Stimulated activated CD4-positive, alpha-beta T cell treated with anti-CD3 and anti-CD28 coated beads, Interleukin-15, amount 100 ng/mL, for 24 hours (primary cell): Measurements from ENCODE around the gene LIF.

Experiments
- DNase-seq: peaks from one replicate; pipeline ENCODE4 v3.0.0-alpha.2; 2020

Gene LIF

DNA sequence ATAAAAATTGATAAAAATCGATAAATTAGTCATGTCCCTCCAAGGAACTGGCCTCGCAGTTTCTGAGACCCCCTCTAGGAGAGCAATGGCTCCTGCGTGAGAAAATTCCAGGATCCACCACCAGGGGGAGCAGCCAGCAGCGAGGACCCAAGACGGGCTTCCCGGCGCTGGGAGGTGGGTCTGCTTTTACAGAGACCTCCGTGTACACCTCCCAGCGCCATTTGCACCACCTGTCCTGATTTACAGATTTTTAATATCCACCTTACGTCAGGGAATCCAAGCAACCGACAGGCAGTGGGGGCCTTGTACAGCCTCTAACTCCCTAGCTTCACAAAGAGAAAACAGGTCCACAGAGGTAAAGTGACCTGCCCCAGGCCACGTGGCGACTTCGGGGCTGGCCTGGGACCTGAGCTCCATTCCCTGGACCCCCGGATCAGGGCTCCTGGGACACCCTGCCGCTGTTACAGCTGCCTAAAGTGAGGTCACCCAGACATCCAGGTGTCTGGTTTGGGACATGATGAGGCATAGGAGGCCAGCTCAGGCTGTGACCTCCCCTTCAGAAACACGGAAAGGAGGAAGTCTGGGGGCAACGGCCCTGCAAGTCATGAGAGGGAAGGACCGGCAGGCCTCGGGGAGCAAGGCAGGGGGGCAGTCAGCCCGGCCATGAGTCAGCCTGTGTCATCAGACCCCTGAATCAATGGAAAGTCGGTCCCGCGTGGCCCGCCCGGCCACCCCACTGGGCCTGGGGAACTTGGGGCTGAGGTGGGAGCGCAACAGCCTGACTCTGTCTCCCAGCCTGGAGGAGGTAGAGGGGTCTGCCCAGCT, 16.6 kb upstream of the LIF start:
- peak; percentile 89 for DNase-seq

DNA sequence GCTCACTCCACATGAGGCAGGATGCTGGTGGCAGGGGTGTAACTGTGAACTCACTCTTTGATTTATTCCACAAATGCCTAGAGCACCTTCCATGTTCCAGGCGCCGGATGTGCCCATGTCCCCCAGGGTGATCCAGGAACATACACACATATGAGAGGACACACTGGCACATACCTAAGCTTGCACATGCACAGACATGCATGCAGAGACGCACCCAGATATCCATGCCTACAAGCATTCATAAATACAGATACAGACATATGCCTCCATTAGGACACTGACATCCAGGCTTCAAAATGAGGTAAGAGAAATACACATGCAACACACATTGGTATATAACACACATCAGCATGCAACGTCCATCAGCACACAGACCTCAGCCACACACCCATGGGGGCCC, 15.6 kb upstream of the LIF start:
- no peak for DNase-seq

DNA sequence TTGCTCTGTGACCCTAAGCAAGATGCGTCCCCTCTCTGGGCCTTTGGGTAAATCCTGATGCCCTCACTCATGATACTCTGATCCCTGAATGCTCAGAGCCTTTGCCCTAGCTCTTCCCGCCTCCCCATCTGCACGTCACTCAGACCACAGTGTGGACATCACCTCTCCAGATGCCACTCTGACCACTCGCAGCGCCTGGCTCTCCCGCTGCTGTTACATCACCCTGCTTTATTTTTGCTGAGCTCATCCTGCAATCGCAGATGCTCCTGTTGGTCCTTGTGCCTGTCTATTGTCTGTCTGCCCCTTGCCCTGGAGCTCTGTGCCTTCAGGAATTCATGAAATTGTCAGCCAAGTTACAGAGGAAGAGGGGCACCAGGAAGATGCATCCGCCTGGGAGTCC, 14.6 kb upstream of the LIF start:
- no peak for DNase-seq

DNA sequence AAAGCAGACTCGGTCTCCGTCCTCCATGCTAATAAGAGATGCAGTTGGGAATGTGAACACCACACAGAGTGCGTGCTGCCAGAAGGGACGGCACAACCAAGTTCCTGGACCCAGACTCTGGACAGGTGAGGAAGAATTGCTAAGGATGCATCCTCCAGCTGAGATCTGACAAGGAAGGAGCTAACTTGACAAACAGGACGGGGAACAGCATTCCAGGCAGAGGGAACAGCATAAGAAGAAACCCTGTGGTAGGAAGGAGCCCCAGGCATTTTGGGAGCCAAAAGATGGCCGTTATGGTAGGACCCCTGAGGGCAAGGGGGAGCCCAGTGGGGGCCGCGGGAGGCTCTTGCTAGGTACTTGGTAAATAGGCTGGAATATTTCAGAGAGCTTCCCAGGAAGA, 14.1 kb upstream of the LIF start:
- DNase-seq = no peak

DNA sequence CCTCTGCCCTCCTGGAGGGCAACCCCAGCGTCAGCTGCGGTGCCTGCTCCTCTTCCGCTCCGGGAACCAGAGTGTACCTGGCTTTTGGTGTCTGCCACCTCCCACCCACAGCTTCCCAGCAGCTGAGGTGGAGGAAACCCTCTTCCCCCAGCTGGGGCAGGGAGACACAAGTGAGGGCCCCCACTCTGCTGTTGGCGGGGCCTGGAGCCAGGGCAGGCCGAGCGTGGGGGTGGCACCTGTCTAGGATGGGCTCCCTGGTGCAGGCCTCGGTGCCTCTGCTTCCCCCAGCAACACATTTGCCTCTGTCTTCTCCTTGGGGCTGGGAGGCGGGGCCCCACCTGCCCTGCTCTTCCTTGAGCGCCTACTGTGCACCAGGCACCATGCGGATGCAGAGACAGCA, 13.7 kb upstream of the LIF start:
- no peak for DNase-seq

DNA sequence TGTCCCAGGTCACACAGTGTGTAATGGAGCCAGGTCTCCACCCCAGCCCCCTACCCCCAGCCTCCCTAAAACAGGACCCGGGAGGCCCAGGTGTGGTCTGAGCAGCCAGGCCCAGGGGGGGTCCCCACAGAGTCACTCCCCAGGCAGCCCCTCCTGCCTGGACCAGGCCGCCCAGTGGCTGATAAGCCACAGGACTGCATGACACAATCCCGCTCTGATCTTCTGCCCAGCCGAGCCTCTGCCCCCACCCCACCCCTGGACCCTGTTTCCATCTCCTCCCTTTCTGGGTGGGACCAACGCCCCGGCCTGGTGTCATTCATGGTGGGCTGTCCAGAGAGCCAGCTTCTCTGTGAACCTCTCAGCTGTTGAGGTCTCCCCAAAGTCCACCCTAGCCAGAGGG, 7.8 kb upstream of the LIF start:
- no peak for DNase-seq

DNA sequence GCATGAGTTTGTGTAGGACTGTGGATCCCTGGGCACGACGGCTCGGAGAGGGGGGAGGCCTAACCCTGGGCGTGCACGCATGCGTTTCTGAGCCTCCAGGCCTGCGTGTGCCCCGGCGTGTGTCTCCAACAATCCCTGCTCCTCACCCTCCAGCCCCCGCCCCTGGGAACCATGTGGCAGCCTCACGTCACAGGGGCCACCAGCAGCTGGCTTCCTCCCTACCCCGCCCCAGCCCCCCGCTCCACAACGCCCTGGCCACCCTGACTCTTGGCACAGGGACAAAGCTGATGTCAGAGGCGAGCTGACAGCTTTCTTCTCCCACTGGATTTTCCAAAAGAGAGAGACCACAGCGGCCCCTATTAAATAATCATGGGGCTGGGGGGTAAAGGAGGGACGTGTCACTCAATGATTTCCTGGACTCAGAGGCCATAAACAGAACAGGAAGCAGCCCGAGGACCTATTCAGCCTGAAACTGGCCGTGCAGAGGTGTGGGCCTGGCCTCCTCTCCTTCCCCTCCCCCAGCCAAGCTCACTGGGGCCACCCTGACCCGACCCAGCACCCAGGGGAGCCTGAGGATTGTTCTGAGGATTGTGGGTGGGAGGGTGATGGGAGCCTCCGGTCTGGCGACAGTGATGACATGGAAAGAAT, 6.8 kb upstream of the LIF start:
- DNase-seq = no peak

DNA sequence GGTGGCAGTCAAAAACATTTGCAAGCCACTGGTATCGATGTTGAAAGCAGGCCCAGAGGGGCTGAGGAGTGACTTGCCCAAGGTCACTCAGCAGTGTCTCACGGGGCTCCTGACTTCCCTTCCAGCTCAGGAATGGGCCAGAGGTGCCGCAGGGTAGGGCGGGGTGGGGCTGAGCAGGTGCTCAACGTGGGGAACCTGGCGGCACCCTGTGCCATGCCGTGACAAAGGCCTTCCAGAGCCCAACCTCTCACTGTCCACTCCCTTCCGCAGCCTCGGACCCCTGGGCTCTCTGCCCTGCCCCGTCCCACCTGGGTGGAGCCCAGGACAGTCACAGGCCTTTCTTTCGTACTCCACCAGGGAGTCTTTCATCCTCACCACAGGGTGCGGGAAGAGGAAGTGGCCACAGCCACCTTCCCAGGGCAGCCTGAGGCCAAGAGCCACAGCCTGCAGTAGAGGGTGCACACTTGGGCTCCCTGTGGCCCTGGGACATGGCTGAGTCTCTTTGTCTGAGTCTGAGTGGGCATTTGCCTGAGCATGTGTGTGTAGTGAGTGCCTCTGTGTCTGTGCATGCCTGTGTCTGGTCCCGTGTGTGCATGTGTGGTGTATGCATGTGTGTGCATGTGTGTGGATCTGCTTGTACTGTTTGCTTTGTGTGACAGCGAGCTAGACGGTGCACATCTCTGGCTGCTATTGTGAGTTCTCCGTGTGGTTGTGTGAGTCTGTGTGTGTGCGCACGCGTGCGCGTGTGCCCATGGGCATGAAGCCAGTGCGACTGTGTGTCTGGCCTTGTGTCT, 6.0 kb upstream of the LIF start:
- DNase-seq = no peak

DNA sequence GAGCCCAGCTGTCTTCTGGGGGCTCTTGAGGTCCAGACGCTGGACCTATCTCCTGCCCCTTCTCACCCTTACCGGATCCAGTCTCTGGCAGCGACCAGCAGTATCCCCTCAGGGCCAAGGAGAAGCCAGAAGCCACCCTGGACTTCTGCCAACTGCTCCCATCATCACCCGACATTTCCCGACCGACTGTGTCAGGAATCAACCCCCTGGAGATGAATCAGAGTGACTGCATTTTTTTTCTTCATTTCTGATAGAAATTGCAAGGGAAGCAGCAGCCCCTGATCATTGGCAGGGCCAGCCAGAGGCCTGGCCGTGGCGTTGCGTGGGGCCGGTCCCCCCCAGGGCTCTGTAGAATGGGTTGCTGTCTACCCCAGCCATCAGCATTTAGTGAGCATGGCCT, 5.2 kb upstream of the LIF start:
- no peak for DNase-seq

DNA sequence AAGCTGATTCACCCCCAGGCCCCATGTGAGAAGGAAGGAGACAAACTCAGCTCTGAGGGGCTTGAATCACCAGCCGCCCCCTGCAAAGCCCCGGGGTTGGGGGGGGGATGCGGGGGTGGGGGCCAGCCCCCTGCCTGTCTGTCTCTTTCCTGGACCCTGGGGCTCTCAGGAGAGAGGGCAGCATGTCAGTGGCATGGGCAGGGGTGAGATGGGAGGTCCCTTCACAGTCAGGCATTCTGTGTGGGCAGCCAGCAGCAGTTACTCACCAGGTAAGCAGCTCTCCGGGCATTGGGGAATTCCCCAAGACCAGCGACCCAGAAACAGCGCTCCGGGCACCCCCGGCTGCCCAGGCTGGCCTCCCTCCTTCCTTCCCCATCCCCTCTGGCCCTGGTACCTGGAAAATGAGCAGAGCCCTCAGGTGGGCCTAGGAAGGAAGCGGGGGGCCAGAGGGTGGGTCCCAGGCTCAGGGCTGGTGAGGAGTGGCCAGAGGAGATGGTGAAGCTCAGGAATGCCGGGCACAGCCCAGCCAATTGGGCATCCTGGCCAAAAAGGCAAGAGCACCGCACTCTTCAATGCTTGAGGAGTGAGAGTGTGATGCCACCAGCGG, 4.2 kb upstream of the LIF start:
- DNase-seq = peak; percentile 72

DNA sequence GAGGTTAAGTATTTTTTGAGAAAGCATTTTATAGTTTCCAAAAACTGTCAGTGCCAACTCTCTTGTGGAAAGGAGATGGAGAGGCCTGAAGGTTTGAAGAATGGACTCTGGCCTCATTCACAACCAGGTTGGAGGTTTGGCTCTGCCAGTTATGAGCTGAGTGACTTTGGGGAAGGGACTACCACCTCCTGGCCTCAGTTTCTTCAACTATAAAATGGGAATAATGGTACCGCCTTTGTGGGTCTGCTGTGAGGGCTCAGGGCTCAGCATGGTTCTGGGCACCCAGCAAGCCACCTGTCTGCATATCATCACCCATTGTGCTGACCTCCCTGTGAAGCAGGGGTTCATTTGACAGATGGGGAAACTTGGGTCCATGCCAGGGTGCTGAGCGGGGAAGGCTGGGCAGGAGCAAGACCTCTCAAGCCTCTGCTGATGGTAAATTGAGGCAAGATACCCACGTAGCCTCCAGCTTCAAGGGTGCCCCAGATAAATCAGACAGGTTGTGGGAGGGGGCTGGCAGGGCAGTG, 3.5 kb upstream of the LIF start:
- no peak for DNase-seq

DNA sequence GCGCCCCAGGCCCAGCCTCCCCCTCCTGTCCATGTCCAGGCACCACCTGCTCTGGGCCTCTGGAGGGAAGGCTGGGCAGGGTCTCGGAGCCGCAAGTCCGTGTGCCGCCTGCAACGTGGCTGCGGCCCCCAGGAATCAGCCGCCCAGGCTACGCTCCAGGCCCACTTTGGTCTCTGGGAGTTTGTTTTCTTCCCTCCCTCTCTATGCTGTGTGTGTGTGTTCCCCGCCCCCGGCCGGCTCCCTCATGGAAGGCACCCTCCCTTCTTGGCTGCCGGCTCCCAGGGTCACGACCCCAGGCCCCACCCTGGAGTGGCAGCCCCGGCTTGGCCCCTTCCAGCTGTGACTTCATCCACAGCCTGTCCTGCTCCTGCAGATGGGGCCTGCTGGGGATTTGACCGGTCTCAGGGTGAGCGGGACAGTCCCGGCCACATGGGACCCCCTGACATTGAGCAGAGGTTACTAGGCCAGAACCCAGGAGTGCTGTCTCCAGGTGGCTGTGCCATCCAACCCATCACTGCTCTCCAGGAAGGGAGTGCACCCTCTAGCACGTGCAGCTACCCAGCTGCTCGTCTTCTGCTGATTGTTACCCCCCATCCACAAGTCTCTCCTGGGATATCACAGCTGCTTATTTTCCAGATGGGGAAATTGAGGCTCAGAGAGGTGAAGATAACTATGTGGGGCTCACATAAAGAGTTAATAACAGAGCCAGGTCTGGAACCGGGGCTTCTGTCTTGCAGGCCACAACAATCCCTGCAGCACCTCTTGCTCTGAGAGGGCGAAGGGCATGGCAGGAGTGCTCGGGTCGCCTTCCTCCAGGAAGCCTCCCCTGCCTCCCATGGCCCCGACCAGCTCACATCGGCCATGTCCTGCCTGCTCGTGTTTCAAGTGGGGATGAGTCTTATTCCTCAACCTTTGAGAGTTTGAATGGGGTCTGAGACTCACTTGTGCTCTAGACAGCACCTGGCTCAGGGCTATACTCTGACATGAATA, 2.8 kb upstream of the LIF start:
- no peak for DNase-seq

DNA sequence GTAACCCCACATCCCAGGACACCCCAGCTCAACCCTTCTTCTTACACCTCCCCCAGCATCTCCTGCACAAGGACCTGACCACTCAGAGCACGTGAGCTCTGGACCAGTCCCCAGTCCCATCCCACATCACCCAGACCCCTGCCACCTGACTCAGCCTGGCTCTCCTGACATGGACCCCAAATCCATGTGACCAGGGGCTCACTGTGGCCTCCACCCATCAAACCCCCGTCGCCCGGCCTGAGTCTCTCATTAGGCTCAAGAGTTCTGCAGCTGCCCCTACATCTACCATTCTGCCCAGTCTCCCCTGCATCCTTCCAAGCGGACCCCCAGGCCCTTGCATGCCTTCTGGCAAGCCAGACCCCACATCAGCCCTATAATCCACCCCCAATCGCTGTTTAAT, 1.9 kb upstream of the LIF start:
- no peak for DNase-seq

DNA sequence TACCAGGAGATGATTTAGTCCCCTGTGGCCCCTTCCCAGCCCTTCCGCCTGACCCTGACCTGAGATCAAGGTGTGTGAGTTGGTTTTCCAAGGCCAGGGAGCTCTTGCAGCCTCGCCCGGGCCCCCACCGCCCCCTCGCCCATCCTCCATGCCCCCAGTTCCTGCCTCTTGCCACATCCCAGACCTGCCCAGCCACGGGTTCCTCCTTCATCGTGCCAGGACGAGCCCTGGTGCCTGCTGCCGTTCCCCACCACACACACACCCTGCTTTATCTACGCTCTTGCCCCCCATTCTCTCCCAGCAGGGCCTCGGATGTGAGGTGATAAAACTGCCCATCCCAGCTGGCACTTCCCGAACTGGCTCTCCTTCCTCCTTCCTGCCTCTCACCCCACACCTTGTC, 1.4 kb upstream of the LIF start:
- DNase-seq = no peak

DNA sequence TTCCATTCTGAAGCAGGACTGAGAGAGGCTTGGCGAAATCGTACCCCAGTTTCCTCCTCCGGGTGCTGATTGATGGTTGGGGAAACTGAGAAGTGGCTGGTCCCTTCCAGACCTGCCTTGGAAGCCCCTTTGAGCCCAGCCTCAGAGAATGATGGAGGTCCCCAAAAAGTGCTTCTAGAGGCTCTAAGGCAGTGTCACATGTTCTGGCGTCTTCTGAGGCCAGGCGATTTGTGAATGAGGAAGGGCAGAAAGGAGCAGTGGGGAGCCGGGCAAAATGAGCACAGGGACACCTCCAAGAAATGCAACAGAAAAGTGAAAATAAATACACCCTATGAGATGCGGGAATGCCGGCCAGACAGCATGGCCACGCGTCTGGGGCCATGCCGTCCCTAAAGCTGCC, 1.0 kb upstream of the LIF start:
- DNase-seq = no peak

DNA sequence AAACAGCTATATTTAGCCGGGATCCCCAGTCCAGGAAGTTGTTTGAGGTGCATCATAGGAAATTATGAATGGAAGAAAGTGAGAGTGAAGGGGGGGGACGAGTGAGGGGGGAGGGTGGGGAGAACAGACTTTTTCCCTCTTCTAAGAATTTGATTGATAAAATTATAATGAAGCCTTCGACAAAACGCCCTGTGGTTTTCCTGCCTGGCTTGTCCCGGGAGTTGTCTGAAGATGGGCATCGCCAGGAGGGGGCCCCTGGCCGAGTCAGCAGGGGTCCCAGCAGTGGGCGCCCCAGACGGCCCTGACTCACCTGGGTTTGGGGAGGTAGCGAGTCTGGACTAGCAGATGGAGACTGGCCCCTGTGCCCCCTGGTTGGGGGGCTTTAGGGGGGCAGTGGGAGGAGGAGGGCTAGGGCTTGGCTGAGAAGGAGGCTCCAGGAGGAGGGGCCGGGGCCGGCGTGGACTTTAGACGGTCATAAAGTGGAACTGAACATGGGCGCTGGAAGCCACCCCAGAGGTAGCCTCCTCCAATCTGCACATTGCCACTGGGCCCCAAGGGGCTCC, 336 bp upstream of the LIF start:
- peak; percentile 56 for DNase-seq

DNA sequence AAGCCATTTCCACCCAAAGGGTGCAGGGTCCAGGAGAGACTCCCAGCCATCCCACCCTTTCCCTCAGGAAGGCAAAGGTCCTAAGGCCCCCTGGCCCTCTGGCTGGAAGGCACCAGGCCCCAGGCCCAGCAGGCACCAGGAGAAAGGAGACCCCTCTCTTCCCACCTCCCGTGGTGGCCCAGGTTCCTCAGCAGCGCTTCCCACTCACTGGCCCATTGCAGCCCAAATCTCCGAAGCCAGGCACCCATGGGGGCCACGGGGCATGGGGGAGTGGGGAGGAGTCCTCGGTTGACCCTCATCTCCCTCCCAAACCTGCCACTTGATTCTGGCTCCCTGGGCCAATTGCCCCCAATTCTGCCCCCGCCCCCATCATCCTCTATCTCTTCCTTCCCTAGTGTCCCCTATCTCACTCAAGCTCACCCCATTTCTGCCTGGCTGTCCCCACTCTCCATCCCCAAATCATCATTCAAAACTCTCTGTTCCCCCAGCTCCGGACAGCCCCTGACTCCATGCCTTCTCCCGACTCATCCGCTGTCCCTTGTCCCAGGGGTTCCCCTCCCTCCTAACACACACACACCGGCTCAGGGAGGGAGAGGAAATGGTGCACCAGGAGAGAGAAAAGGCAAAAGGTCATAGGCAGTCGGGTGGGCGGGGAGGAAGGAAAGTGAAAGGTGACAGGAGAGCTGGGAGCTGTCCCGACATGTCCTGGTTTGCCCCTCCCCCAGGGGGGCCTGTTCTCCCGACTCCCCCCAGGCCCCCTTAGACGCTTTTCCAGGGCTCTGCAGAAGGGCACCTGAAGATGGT, 1.2 kb downstream of the LIF start:
- peak; percentile 39 for DNase-seq

DNA sequence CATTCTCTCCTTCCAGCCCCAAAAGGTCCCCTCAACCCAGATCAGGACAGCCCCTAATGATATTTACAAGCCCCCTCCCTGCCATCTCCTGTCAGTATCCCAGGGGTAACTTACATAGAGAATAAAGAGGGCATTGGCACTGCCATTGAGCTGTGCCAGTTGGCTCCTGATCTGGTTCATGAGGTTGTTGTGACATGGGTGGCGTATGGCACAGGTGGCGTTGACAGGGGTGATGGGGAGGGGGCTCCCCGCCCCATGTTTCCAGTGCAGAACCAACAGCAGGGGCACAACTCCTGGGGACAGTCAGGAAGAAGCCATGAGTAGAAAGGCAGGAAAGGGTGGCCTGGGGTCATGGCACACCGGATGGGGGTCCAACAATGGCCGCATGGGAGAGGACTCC, 1.9 kb downstream of the LIF start:
- peak; percentile 27 for DNase-seq

DNA sequence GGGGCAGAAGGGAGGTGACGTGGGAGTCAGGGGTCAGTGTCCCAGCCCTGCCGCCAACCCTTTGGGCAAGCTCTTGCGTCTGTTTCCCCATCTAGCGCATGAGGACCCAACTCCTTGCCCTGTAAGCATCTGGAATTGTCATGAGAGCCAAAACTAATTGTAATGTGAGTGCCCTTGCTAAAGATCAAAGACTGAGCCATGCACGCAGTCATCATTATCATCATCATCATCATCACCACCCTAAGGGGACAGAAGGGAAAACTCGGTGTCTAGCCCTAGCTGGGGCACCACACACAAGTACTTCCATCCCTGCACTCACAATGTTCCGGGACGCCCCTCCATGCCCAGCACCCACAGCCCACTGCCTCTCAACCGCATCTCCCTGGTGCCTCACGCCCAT, 2.5 kb downstream of the LIF start:
- DNase-seq = peak; percentile 44

DNA sequence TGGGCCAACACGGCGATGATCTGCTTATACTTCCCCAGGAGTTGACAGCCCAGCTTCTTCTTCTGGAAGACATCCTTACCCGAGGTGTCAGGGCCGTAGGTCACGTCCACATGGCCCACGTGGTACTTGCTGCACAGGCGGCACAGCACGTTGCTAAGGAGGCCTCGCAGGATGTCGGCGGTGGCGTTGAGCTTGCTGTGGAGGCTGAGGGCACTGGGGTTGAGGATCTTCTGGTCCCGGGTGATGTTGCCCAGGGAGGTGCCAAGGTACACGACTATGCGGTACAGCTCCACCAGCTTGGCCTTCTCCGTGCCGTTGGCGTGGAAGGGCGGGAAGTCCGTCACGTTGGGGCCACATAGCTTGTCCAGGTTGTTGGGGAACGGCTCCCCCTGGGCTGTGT, 2.9 kb downstream of the LIF start:
- DNase-seq = peak; percentile 52
